ENCODE results near the gene CBY3.
"Not testable (repeated sequence)": the region's sequence is repeated elsewhere in the genome, so short reads cannot be mapped to it uniquely, and the experiment has no call there.

The CBY3 gene

DNA sequence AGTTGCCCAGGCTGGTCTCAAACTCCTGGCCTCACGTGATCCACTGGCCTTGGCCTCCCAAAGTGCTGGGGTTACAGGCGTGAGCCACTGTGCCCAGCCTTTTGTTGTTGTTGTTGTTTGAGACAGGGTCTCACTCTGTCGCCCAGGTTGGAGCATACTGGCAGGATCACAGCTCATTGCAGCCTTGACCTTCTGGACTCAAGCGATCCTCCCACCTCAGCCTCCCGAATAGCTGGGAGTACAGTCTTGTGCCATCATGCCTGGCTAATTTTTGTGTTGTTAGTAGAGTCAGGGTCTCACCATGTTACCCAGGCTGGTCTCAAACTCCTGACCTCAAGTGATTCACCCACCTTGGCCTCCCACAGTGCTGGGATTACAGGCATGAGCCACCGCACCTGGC lies 19.2 kb downstream of the CBY3 start:
- DNase-seq: not testable (repeated sequence)

DNA sequence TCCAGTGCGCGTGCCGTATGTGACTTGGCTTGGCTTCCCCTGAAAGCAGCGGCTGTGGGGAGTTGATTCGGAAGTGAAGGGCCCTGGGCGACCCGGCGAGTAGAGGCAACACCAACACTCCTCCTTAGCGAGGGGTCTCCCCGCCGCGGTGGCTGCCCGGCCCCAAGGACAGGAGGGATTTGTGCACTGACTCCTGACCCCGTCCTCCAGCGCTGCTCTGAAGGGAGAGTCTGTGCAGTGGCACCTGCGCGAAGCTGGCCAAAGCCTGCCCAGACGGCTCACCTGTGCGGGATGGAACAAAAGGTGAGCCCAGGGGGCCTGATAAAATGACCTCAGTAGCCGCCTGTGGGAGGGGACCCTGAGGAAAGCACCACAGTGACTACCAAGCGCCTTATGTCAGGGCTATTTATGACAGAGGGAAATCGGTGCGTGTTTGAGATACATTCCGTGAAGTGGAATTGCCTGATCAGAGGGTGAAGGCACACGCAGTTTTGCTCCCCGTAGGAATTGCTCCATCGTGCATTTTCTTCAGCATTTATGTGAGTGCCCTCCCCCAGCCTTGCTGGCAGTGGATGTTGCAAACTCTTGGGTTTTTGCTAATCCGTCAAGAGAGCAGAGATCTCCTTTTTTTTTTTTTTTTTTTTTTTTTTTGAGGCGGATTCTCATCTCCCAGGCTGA lies 22.5 kb downstream of the CBY3 start:
- peak; percentile 55 for DNase-seq

DNA sequence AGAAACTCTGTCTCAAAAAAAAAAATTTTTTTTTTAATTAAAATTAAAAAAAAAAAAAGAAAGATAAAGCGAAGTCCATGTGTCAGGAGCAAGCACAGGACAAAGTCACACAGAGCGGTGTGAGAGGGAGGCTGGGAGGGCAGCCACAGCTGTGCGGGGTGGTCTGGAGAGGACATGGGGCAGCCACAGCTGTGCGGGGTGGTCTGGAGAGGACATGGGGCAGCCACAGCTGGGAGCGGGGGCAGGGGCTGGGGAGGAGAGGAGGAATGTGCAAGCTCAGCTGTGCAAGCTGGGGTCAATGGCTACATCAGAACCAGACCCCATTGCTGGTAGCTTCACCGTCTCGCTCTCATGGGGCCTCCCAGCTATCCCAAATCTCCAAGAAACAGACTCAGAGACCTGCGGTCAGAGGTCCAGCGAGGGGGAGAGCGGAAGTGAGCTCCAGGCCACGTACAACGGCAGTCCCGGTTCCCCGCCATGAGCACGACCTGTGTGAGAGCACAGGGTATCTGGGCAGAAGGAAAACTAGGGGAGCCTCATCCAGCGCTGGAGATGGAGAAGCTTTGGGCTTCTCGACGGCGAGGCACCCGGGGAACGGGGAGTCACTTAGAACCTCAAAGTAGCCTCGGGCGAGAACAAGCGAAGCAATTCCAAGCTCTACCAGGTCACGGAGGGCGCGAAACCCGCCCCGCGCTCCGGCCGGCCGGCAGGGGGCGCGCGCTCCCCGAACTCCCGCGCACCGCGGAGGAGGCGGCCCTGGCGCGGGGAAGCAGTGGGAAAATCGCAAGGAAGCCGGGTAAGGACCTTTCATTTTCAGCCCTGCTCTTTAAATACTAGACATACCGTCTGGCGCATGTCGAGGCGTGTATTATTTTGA lies 23.3 kb downstream of the CBY3 start:
- DNase-seq: not testable (repeated sequence)

DNA sequence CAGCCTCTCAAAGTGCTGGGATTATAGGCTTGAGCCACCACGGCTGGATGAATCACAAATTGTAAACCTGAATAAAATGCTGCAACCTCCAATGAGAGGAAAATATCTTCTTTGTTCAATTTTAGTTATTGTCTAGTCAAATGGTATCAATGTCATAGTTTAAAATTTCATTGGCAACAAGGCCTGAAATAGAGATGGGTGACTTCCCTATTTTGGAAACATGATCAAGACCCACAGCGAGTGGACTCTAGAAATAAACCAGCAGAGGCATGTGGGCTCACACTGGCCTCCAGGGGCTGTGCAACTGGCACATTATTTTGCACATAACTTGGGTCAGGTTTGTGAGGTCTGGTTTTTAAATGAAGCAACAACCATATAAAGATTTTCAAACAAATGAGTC lies 27.7 kb downstream of the CBY3 start:
- DNase-seq: not testable (repeated sequence)

DNA sequence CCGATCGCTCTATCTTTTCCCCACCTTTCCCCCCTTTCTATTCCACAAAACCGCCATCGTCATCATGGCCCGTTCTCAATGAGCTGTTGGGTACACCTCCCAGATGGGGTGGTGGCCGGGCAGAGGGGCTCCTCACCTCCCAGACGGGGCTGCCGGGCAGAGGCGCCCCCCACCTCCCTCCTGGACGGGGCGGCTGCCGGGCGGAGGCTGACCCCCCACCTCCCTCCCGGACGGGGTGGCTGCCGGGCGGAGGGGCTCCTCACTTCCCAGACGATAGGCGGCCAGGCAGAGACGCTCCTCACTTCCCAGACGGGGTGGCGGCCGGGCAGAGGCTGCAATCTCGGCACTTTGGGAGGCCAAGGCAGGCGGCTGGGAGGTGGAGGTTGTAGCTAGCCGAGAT lies 30.6 kb downstream of the CBY3 start:
- DNase-seq: not testable (repeated sequence)

DNA sequence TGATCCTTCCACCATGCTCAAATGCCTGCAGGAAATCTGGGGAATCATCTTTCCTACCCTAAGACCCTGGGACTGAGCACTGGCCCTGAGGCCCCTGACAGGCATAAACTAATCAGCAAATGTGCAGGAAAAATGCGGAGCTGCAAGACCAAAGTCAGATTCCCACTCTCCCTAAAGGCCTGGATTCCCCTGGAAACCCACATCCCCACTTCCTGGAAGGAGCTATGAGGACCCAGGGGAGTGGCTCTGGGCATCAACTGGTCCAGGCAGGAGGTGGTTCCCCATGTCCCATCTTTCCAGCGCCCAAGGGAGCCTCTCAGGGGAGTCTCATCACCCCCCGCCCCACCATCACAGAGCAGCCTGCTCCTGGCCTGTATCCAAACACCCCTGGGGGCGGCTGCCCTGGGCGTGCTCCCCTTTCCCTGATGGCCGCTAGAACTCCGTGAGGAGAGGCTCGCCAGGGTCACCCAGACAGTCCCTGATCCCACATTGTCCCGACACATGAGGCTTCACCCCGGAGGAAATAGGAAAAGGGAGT lies 31.6 kb downstream of the CBY3 start:
- not testable (repeated sequence) for DNase-seq

DNA sequence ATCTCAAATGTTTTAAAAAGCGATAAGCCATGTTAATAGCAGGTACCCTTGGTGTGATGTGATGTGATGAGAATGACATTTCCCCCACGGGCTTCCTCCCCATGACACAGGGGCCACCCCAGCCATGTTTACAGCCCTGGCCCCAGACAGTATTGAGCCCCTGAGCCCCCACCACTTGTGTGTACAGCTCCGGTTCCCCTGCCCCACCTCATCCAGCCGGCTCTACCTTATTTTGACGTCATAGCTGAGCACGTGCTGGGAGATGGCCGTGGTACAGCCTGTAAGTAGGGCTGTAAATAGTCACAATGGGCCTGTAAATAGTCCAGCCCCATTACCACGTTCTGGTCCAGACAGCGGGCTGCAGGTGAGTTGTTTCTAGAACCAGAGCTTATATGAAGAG lies 32.4 kb downstream of the CBY3 start:
- DNase-seq: no peak

DNA sequence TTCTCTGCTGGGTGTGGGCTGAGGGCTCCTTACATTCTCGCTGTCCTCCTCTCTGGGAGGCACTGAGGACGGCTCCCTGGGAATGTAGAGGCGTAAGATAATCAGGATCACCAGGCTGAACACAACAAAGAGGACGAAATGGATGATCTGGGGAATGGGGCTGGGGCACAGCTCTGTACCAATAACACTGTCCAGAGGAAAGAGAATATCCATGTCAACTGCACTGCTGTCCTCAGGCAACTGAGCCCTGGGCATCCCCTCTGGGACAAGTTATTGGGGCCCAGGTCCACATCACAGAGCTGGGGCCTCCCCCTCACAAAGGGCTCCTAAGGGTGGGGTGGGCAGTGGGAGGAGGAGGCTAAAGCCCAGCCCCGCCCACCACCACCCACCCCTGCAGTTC lies 36.1 kb downstream of the CBY3 start:
- not testable (repeated sequence) for DNase-seq

DNA sequence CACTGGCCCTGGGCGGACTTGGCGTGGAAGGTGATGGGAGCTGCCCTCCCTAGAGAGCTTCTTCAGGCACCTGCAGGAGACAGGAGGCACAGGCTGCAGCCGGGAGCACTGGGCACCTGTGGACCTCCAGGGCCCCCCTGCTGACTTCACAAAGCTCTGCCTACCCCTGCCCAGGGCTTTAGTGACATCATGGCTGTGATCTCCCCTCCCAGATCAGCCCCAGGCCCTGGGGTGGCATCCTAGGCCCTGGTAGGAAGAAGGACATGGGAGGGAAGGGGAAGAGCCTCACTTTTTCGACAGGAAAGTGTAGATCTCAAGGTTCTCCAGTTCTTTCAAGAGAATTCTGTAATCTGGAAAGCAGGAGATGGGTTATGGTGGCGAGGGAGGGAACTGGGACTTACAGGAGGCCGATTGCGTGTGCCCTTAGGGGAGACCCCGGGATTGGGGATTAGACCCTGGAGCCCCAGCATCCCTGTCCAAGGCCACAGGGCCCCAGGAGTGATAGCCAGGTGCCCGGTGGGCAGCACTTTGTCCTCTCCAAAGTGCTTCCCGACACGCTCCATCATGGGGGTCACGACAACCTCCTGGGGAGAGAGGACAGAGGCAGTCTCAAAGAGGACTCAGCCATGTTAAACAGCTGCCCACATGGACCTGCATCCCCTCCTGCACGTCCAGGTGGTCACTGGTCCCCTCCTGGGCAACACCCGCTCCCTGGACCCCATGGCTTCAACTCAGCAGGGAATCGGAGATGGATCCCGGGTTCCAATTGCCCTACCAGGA lies 37.5 kb downstream of the CBY3 start:
- DNase-seq: not testable (repeated sequence)

DNA sequence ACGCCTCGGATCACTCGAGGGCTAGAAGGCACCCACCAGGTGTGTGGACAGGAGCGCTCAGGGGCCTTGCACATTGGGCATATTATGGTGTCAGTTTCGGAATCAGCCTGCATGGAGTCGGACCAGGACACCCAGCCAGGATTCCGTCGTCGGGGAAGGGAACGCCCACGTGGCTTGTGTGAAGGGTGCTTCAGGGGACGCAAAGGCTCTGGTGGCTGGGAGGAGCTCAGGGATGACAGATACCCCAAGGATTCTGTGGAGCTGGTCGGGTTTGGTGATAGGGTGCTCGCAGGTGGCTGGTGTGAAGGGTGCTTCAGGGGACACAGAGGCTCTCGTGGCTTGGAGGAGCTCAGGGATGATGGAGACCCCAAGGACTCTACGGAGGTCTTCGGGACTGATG lies 38.2 kb downstream of the CBY3 start:
- not testable (repeated sequence) for DNase-seq

DNA sequence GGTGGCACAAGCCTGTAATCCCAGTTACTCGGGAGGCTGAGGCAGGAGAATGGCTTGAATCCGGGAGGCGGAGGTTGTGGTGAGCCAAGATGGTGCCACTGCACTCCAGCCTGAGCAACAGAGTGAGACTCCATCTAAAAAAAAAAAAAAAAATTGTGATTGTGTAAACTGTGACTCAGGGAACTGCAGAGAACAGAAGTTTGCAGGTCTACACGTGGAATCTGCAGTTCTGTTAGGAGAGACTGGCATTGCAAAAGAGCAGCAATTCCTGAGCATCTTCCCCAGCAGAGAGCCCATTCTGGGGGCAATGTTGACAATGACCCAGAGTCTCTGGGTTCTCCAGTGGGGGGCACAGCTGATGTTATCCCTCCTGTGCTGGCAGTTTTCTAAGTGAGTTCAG lies 39.1 kb downstream of the CBY3 start:
- not testable (repeated sequence) for DNase-seq

DNA sequence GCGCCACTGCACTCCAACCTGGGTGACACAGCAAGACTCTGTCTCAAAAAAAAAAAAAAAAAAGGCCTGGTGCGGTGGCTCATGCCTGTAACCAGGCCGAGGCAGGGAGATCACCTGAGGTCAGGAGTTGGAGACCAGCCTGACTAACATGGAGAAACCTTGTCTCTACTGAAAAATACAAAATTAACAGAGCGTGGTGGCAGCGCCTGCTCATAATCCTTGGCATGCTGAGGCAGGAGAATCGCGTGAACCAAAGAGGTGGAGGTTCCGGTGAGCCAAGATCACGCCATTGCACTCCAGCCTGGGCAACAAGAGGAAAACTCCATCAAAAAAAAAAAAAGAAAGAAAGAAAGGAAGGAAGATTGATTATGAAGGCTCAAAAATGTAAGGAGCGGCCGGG lies 41.5 kb downstream of the CBY3 start:
- not testable (repeated sequence) for DNase-seq

DNA sequence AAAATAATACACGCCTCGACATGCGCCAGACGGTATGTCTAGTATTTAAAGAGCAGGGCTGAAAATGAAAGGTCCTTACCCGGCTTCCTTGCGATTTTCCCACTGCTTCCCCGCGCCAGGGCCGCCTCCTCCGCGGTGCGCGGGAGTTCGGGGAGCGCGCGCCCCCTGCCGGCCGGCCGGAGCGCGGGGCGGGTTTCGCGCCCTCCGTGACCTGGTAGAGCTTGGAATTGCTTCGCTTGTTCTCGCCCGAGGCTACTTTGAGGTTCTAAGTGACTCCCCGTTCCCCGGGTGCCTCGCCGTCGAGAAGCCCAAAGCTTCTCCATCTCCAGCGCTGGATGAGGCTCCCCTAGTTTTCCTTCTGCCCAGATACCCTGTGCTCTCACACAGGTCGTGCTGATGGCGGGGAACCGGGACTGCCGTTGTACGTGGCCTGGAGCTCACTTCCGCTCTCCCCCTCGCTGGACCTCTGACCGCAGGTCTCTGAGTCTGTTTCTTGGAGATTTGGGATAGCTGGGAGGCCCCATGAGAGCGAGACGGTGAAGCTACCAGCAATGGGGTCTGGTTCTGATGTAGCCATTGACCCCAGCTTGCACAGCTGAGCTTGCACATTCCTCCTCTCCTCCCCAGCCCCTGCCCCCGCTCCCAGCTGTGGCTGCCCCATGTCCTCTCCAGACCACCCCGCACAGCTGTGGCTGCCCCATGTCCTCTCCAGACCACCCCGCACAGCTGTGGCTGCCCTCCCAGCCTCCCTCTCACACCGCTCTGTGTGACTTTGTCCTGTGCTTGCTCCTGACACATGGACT lies 46.3 kb downstream of the CBY3 start:
- DNase-seq: not testable (repeated sequence)

DNA sequence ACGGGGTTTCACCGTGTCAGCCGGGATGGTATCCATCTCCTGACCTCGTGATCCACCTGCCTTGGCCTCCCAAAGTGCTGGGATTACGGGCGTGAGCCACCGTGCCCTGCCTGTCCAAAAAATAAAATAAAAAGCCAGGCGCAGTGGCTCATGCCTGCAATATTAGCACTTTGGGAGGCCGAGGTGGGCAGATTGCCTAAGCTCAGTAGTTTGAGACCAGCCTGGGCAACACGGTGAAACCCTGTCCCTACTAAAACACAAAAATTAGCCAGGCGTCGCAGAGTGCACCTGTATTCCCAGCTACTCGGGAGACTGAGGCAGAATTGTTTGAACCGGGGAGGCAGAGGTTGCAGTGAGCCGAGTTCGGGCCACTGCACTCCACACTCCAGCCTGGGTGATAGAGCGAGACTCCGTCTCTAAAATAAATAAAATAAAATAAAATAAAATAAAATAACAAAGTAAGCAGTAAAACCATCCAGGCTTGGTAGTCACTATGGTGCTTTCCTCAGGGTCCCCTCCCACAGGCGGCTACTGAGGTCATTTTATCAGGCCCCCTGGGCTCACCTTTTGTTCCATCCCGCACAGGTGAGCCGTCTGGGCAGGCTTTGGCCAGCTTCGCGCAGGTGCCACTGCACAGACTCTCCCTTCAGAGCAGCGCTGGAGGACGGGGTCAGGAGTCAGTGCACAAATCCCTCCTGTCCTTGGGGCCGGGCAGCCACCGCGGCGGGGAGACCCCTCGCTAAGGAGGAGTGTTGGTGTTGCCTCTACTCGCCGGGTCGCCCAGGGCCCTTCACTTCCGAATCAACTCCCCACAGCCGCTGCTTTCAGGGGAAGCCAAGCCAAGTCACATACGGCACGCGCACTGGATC lies 47.1 kb downstream of the CBY3 start:
- peak; percentile 39 for DNase-seq

Measured in DMS53 (cell line).